Measurements from ENCODE around the gene SPATA20.

DNA sequence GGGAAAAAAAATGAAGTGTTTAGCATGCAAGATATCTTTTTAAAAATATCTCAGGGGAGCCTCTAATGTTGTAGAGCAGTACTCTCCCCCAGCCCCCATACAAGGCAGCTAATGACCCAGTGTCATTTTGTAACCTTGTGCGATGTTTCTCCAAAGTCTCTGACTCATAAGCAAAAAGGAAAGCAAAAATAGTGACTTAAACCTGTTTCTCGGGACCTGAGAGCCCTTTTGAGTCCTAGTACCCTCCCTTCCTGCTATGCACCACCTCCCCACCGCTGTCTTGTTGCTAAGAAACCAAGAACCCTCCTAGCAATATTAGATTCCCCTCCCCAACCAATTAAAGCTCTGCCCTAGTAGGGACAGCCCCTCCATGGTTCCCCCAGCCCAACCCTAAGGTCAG is 35.9 kb upstream of the SPATA20 start:
- no peak for TF ChIP-seq EZH2 (optimal IDR thresholded peaks at IDR 0.05; ENCODE audit: low read depth, low read length)
- TF ChIP-seq, protein P1, sequence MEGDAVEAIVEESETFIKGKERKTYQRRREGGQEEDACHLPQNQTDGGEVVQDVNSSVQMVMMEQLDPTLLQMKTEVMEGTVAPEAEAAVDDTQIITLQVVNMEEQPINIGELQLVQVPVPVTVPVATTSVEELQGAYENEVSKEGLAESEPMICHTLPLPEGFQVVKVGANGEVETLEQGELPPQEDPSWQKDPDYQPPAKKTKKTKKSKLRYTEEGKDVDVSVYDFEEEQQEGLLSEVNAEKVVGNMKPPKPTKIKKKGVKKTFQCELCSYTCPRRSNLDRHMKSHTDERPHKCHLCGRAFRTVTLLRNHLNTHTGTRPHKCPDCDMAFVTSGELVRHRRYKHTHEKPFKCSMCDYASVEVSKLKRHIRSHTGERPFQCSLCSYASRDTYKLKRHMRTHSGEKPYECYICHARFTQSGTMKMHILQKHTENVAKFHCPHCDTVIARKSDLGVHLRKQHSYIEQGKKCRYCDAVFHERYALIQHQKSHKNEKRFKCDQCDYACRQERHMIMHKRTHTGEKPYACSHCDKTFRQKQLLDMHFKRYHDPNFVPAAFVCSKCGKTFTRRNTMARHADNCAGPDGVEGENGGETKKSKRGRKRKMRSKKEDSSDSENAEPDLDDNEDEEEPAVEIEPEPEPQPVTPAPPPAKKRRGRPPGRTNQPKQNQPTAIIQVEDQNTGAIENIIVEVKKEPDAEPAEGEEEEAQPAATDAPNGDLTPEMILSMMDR (IDR thresholded peaks at IDR 0.05; ENCODE audit: low read length) = no peak

Data from MM.1S (cell line).